Naive thymus-derived CD4-positive, alpha-beta T cell (primary cell): ENCODE results near the gene SERINC3. TPM values are rescaled to one million over a fixed set of nuclear protein-coding genes. Genes with fewer than 3 reads are reported as not detected.

ENCODE experiments used
- ATAC-seq: fragments of 150-1000 bp; cut with Tn5 transposase; 2 replicates; pipeline ENCODE4 v1.10.0; 2021; ENCODE audit warnings: mild to moderate bottlenecking, moderate library complexity
- CTCF ChIA-PET: fragments of 350-600 bp; sonication (Branson Sonifier 250); formaldehyde crosslinking; loops from one replicate; lab custom pipeline; 2021; ENCODE audit warnings: antibody characterized with exemption; lab: Charles Lee
- POLR2A ChIA-PET: fragments of 350-600 bp; sonication (Branson Sonifier 250); formaldehyde crosslinking; loops from one replicate; lab custom pipeline; 2021; ENCODE audit warnings: antibody characterized with exemption, inconsistent platforms; lab: Charles Lee
- DNase-seq, 9 donors: peaks; one replicate each; pipeline versions ENCODE4 v3.0.0 to v3.0.0-alpha.2; 2020 to 2022; ENCODE audit warnings: mixed read lengths in 1 of 9
- H3K27ac ChIP-seq: one replicate; pipeline ENCODE4 v1.7.0; 2013; ENCODE audit warnings: mild to moderate bottlenecking, low read depth, low read length, moderate library complexity
- H3K27me3 ChIP-seq, 2 donors: one replicate each; pipeline ENCODE4 v1.7.0; 2013; ENCODE audit warnings: low read length in 2 of 2, mild to moderate bottlenecking in 2 of 2, moderate library complexity in 2 of 2; ENCODE audit not compliant: control insufficient read depth in 2 of 2, insufficient read depth in 2 of 2
- H3K36me3 ChIP-seq, 3 experiments: 1 replicate in 2 of 3; 2 replicates in 1 of 3; pipeline ENCODE4 v1.7.0; 2013; ENCODE audit warnings: low read length in 3 of 3, mild to moderate bottlenecking in 3 of 3, moderate library complexity in 1 of 3; ENCODE audit not compliant: insufficient read depth in 3 of 3, control insufficient read depth in 2 of 3
- H3K4me1 ChIP-seq, 2 donors: one replicate each; pipeline ENCODE4 v1.7.0; 2013; ENCODE audit warnings: low read length in 2 of 2, mild to moderate bottlenecking in 2 of 2, moderate library complexity in 1 of 2; ENCODE audit not compliant: control insufficient read depth in 2 of 2, insufficient read depth in 2 of 2
- H3K4me3 ChIP-seq: 2 replicates; pipeline ENCODE4 v1.7.0; 2013; ENCODE audit warnings: mild to moderate bottlenecking, low read length
- H3K9me3 ChIP-seq, 3 experiments: 1 replicate in 2 of 3; 2 replicates in 1 of 3; pipeline ENCODE4 v1.7.0; 2013; ENCODE audit warnings: low read length in 3 of 3; ENCODE audit not compliant: control insufficient read depth in 2 of 3
- H3K27ac Mint-ChIP-seq, 9 donors: one replicate each; pipeline ENCODE4 v1.8.0; 2020 to 2022; ENCODE audit warnings: mixed read lengths in 9 of 9, mild to moderate bottlenecking in 8 of 9, moderate library complexity in 5 of 9, inconsistent platforms in 2 of 9
- H3K27me3 Mint-ChIP-seq, 5 donors: one replicate each; pipeline ENCODE4 v1.8.0; 2021 to 2022; ENCODE audit warnings: mixed read lengths in 5 of 5, mild to moderate bottlenecking in 1 of 5
- H3K36me3 Mint-ChIP-seq, 5 donors: one replicate each; pipeline ENCODE4 v1.8.0; 2020 to 2022; ENCODE audit warnings: mixed read lengths in 5 of 5, mild to moderate bottlenecking in 3 of 5, inconsistent platforms in 1 of 5
- H3K4me1 Mint-ChIP-seq, 7 donors: one replicate each; pipeline ENCODE4 v1.8.0; 2020 to 2022; ENCODE audit warnings: mixed read lengths in 7 of 7, mild to moderate bottlenecking in 3 of 7, inconsistent platforms in 1 of 7
- H3K4me3 Mint-ChIP-seq, 10 donors: one replicate each; pipeline ENCODE4 v1.8.0; 2020 to 2022; ENCODE audit warnings: mild to moderate bottlenecking in 10 of 10, mixed read lengths in 10 of 10, moderate library complexity in 6 of 10, inconsistent platforms in 2 of 10
- H3K9me3 Mint-ChIP-seq, 11 donors: one replicate each; pipeline ENCODE4 v1.8.0; 2020 to 2022; ENCODE audit warnings: mixed read lengths in 11 of 11, mild to moderate bottlenecking in 4 of 11, inconsistent platforms in 1 of 11, moderate library complexity in 1 of 11
- intact Hi-C, 2 donors: fragments of 100-400 bp; cut with micrococcal nuclease; formaldehyde crosslinking; loops; one replicate each; pipeline ENCODE4 v1.15.1; 2023
- polyA plus RNA-seq, 2 donors: library from polyadenylated mRNA; unstranded; fragments of 300-500 nt; fragmentation: Illumina TruSeq; gene quantifications; one replicate each; pipeline ENCODE4 v1.2.3, GENCODE V29; 2021
- total RNA-seq, 6 experiments: library from RNA in 5 of 6; stranded (reverse) in 5 of 6; gene quantifications; 1 replicate in 5 of 6; 2 replicates in 1 of 6; pipeline ENCODE4 v1.2.3 and lab custom pipeline; 2021 to 2026

Gene SERINC3
- total and polyA plus RNA-seq, 7 experiments from 2014 or later, result 59.7 to 199 (median 82.7) TPM

- H3K36me3 ChIP-seq, result peaks cover 28 to 96% (median 35%) of the 10 kb centered on the region in 3 experiments
- Mint-ChIP-seq H3K27me3 (no peaks in the 10 kb centered on the region), H3K4me1 (peaks cover 0 to 14% (median 5%) of the 10 kb centered on the region in 7 donors), H3K4me3 (no peak overlapping the region), H3K9me3 (peaks cover 0 to 2% (median 0%) of the 10 kb centered on the region in 11 donors), H3K36me3 (peaks cover 18 to 50% (median 29%) of the 10 kb centered on the region in 5 donors), H3K27ac (peak overlapping the region in 7 of 9 donors; percentile 13 to 66 (median 38))
- intact Hi-C loops, result no loop called here
- ATAC-seq (no peak), DNase-seq (no peak)
- no peaks in the 10 kb centered on the region for H3K9me3 ChIP-seq
- no peak overlapping the region for H3K27ac ChIP-seq
- H3K4me3 ChIP-seq, result no peak overlapping the region
- H3K27me3 ChIP-seq, result no peaks in the 10 kb centered on the region
- CTCF ChIA-PET, result no interaction called here
- POLR2A ChIA-PET, result no interaction called here
- no peaks in the 10 kb centered on the region for H3K4me1 ChIP-seq
Observed at GRCh38 chr20:44501448-44501847, 20.4 kb downstream of the SERINC3 start.

GRCh38 chr20:44500221-44500620, 21.6 kb downstream of the SERINC3 start:
- Mint-ChIP-seq H3K4me1 (peaks cover 0 to 26% (median 5%) of the 10 kb centered on the region in 7 donors), H3K4me3 (no peak overlapping the region), H3K36me3 (peaks cover 23 to 60% (median 36%) of the 10 kb centered on the region in 5 donors), H3K9me3 (peaks cover 0 to 2% (median 0%) of the 10 kb centered on the region in 11 donors), H3K27me3 (no peaks in the 10 kb centered on the region), H3K27ac (peak overlapping the region in 1 of 9 donors; percentile 47)
- Histone ChIP-seq H3K36me3 (peaks cover 28 to 97% (median 45%) of the 10 kb centered on the region in 3 experiments), H3K27ac (peak overlapping the region; percentile 3), H3K9me3 (no peaks in the 10 kb centered on the region), H3K27me3 (no peaks in the 10 kb centered on the region), H3K4me1 (no peaks in the 10 kb centered on the region), H3K4me3 (no peak overlapping the region)
- intact Hi-C loops, result no loop called here
- DNase-seq (no peak), ATAC-seq (no peak)
- ChIA-PET POLR2A (no interaction called here), CTCF (no interaction called here)

- Mint-ChIP-seq H3K27me3 (no peaks in the 10 kb centered on the region), H3K4me1 (peaks cover 0 to 27% (median 5%) of the 10 kb centered on the region in 7 donors), H3K4me3 (no peak overlapping the region), H3K36me3 (peaks cover 19 to 64% (median 33%) of the 10 kb centered on the region in 5 donors), H3K9me3 (peaks cover 0 to 2% (median 0%) of the 10 kb centered on the region in 11 donors), H3K27ac (peak overlapping the region in 3 of 9 donors; percentile 44 to 76 (median 47))
- Histone ChIP-seq H3K9me3 (no peaks in the 10 kb centered on the region), H3K27ac (no peak overlapping the region), H3K4me1 (no peaks in the 10 kb centered on the region), H3K36me3 (peaks cover 19 to 95% (median 40%) of the 10 kb centered on the region in 3 experiments), H3K4me3 (no peak overlapping the region), H3K27me3 (no peaks in the 10 kb centered on the region)
- ChIA-PET POLR2A (interaction anchor here (0.6 kb wide), 1 partner anchor 10 kb away, joined by 3 read pairs; no protein-coding TSS in a partner anchor), CTCF (no interaction called here)
- intact Hi-C loops, result no loop called here
- no peak for ATAC-seq
- no peak for DNase-seq
Observed at GRCh38 chr20:44497761-44498160, 24.1 kb downstream of the SERINC3 start.

DNA sequence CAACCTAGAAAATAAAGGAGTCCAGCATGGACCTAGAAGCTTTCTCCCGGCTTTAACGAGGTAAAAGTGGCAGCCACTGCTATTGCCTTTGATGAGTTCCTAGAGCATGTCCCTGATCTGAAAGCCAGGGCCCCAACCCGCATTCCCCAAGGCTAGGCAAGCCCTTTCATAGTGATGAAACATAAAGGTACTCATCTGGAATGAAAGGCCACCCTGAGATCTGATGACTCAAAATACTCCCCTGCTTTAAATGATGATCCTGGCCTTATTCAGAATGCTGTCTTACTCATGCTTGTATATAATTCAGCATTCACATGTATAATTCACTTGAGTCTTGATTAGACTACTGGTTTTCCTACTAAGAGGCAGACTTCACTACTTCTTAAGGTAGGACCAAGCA, 24.9 kb downstream of the SERINC3 start:
- ChIA-PET POLR2A (no interaction called here), CTCF (no interaction called here)
- DNase-seq (no peak), ATAC-seq (no peak)
- H3K36me3 ChIP-seq, result peaks cover 19 to 95% (median 36%) of the 10 kb centered on the region in 3 experiments
- Mint-ChIP-seq H3K27ac (peak overlapping the region in 4 of 9 donors; percentile 14 to 82 (median 64)), H3K36me3 (peaks cover 18 to 65% (median 35%) of the 10 kb centered on the region in 5 donors), H3K27me3 (no peaks in the 10 kb centered on the region), H3K4me1 (peaks cover 0 to 29% (median 7%) of the 10 kb centered on the region in 7 donors), H3K4me3 (no peak overlapping the region), H3K9me3 (peaks cover 0 to 2% (median 0%) of the 10 kb centered on the region in 11 donors)
- intact Hi-C loops, result no loop called here
- H3K27ac ChIP-seq, result no peak overlapping the region
- H3K4me1 ChIP-seq, result peaks cover 0 to 7% of the 10 kb centered on the region in 2 donors
- no peak overlapping the region for H3K4me3 ChIP-seq
- H3K9me3 ChIP-seq, result no peaks in the 10 kb centered on the region
- no peaks in the 10 kb centered on the region for H3K27me3 ChIP-seq

DNA sequence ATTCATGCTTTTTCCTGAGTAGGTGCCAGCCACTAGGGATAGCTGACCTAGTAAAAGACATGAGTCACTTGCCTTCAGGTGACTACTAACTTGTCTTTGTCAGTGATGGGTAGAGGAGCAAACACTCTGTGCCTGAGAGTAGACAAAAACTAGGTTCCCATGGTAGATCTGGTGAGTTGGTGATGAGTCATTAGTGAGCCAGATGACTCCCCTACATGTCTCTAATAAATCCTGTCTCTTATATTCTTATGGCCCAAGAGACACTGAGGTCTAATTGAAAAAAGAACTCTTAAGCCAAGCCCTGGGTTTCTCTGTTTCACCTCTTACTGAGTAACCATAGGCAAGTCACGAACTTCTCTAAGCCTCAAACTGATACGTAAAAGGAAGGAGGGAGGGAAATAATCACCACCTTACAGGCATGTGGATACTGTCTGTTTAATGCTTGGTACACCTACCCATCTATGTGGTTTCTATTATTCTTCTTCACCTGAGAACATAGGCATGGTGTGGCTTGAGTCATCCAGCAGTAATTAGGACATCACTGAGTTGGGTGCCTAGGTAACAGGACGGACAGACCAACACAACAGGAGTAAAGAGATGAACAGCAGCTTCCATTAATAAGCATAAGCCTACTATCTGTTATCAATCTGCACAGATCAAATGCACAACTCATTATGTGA, 25.9 kb downstream of the SERINC3 start:
- DNase-seq, result no peak
- H3K4me1 Mint-ChIP-seq, result peaks cover 0 to 39% (median 9%) of the 10 kb centered on the region in 7 donors
- H3K36me3 Mint-ChIP-seq, result peaks cover 16 to 64% (median 25%) of the 10 kb centered on the region in 5 donors

DNA sequence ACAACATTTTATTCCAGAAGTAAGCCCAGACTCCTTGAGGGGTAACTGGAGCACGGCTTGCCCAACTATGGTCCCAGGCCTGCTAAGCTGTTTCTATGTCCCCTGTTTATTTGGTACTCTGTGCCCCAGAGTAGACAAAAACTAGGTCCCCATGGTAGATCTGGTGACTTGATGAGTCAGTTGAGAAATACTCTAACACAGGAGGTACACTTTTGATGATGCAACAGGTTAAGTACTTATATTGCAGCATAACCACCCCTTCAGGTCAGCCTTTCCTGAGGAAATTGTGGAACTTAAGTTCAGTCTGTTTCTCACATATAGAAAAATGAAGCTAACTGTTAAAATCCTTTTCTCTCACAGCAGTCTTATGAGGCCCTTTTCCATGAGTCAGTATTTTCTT, 26.6 kb downstream of the SERINC3 start:
- Mint-ChIP-seq H3K27ac (peak overlapping the region in 7 of 9 donors; percentile 44 to 77 (median 73)), H3K9me3 (no peaks in the 10 kb centered on the region), H3K36me3 (peaks cover 16 to 60% (median 25%) of the 10 kb centered on the region in 5 donors), H3K4me1 (peaks cover 0 to 42% (median 9%) of the 10 kb centered on the region in 7 donors), H3K4me3 (no peak overlapping the region), H3K27me3 (no peaks in the 10 kb centered on the region)
- Histone ChIP-seq H3K4me3 (no peak overlapping the region), H3K27ac (no peak overlapping the region), H3K36me3 (peaks cover 10 to 91% (median 19%) of the 10 kb centered on the region in 3 experiments), H3K9me3 (no peaks in the 10 kb centered on the region), H3K27me3 (no peaks in the 10 kb centered on the region), H3K4me1 (peaks cover 0 to 7% of the 10 kb centered on the region in 2 donors)
- peak; percentile 26 for ATAC-seq
- intact Hi-C loops, result no loop called here
- ChIA-PET CTCF (interaction anchor here (0.6 kb wide), 1 partner anchor 393 kb away, joined by 3 read pairs; no protein-coding TSS in a partner anchor), POLR2A (interaction anchor here (0.8 kb wide), 1 partner anchor 20 kb away, joined by 3 read pairs; the partner anchor contains the start of gene TTPAL)
- DNase-seq, result no peak

More for the DNA sequence above, 25.9 kb downstream of the SERINC3 start:
- Histone ChIP-seq H3K9me3 (no peaks in the 10 kb centered on the region), H3K36me3 (peaks cover 17 to 94% (median 26%) of the 10 kb centered on the region in 3 experiments), H3K4me3 (no peak overlapping the region), H3K27ac (no peak overlapping the region), H3K4me1 (peaks cover 0 to 7% of the 10 kb centered on the region in 2 donors), H3K27me3 (no peaks in the 10 kb centered on the region)
- peak; percentile 61 for ATAC-seq
- H3K4me3 Mint-ChIP-seq, result no peak overlapping the region
- intact Hi-C loops, result no loop called here
- no peaks in the 10 kb centered on the region for H3K27me3 Mint-ChIP-seq
- CTCF ChIA-PET, result no interaction called here
- no peaks in the 10 kb centered on the region for H3K9me3 Mint-ChIP-seq
- H3K27ac Mint-ChIP-seq, result peak overlapping the region in 8 of 9 donors; percentile 26 to 77 (median 68)
- POLR2A ChIA-PET, result no interaction called here
